ENCODE results near the gene UBXN11.

- no peak for TF ChIP-seq CTCF (IDR thresholded peaks at IDR 0.05; ENCODE audit: borderline replicate concordance, extremely low read depth, low read length, poor library complexity, severe bottlenecking)
- TF ChIP-seq EZH2 (IDR thresholded peaks at IDR 0.05; ENCODE audit: borderline replicate concordance, low read depth, low read length, severe bottlenecking): no peak
Measured at GRCh38 chr1:26349877-26350244, 43.4 kb upstream of the UBXN11 start.

Measured in DND-41 (cell line).